GM19468 (cell line): Measurements from ENCODE around the gene PBX3.

Source experiments
- ATAC-seq: cut with Tn5 transposase; IDR thresholded peaks from one replicate; pipeline ENCODE4 v1.9.1; 2021; ENCODE audit warnings: mild to moderate bottlenecking, moderate library complexity, moderate number of reproducible peaks; ENCODE audit not compliant: unreplicated experiment; ENCODE audit errors: extremely low read depth

The PBX3 gene

GRCh38 chr9:125896964-125897363, 149.8 kb downstream of the PBX3 start:
- ATAC-seq, result no peak

GRCh38 chr9:125897481-125897880, 150.3 kb downstream of the PBX3 start:
- no peak for ATAC-seq

- no peak for ATAC-seq
Observed at GRCh38 chr9:125902214-125902613, 155.0 kb downstream of the PBX3 start.

GRCh38 chr9:125902831-125903512, 155.8 kb downstream of the PBX3 start:
- no peak for ATAC-seq

- no peak for ATAC-seq
Observed at GRCh38 chr9:125904155-125904851, 157.1 kb downstream of the PBX3 start.

GRCh38 chr9:125906144-125906543, 159.0 kb downstream of the PBX3 start:
- no peak for ATAC-seq

- ATAC-seq, result no peak
Observed at GRCh38 chr9:125906893-125907292, 159.7 kb downstream of the PBX3 start.

- ATAC-seq, result no peak
Observed at GRCh38 chr9:125908136-125908535, 161.0 kb downstream of the PBX3 start.

- no peak for ATAC-seq
Observed at GRCh38 chr9:125908966-125909365, 161.8 kb downstream of the PBX3 start.

GRCh38 chr9:125909459-125909858, 162.3 kb downstream of the PBX3 start:
- no peak for ATAC-seq

GRCh38 chr9:125910286-125910685, 163.1 kb downstream of the PBX3 start:
- no peak for ATAC-seq

GRCh38 chr9:125911861-125912644, 164.9 kb downstream of the PBX3 start:
- no peak for ATAC-seq

- no peak for ATAC-seq
Observed at GRCh38 chr9:125912667-125913066, 165.5 kb downstream of the PBX3 start.

- no peak for ATAC-seq
Observed at GRCh38 chr9:125913551-125913950, 166.4 kb downstream of the PBX3 start.

GRCh38 chr9:125914411-125914810, 167.2 kb downstream of the PBX3 start:
- no peak for ATAC-seq

GRCh38 chr9:125915606-125916005, 168.4 kb downstream of the PBX3 start:
- ATAC-seq, result no peak

- no peak for ATAC-seq
Observed at GRCh38 chr9:125919565-125919964, 172.4 kb downstream of the PBX3 start.

- no peak for ATAC-seq
Observed at GRCh38 chr9:125920402-125920801, 173.2 kb downstream of the PBX3 start.

GRCh38 chr9:125922854-125923253, 175.7 kb downstream of the PBX3 start:
- ATAC-seq, result no peak

GRCh38 chr9:125924351-125924750, 177.2 kb downstream of the PBX3 start:
- no peak for ATAC-seq

- ATAC-seq, result no peak
Observed at GRCh38 chr9:125926936-125927335, 179.8 kb downstream of the PBX3 start.
